Stimulated activated CD8-positive, alpha-beta memory T cell treated with anti-CD3 and anti-CD28 coated beads, Interleukin-7, amount 100 ng/mL, for 48 hours (primary cell): Measurements from ENCODE around the gene ABHD12.
"Not testable (repeated sequence)": the region's sequence is repeated elsewhere in the genome, so short reads cannot be mapped to it uniquely, and the experiment has no call there.

ENCODE experiments used
- DNase-seq, 2 donors: peaks; one replicate each; pipeline ENCODE4 v3.0.0-alpha.2; 2020; ENCODE audit warnings: low read depth in 1 of 2; ENCODE audit errors: extremely low read depth in 1 of 2

The ABHD12 gene

DNA sequence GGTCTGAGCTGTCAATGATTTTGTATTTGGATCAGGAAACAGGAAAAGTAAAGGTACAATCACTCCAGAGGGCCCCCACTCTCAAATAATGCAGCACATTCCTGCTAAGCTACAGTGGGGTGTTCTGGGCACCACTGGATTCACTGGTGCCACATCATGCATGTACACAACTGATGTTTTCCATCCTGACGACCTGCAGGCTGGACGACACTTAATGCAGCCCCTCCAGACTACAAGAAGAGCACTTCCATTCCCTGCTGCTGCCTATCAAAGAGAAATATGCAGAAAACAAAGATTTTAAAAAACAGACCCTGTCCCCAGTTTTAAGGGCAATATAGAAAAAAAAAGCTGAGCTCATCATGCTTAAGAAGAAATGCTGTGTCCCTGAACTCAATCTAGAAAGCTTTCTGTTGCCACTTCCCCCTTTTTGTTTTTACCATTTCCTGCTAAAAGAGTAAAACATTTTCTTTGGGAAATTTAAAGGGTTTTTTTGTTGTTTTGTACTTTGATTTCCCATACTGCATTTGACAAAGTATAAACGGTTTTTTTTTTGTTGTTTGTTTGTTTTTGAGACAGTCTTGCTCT lies 35.5 kb downstream of the ABHD12 start:
- DNase-seq: no peak

DNA sequence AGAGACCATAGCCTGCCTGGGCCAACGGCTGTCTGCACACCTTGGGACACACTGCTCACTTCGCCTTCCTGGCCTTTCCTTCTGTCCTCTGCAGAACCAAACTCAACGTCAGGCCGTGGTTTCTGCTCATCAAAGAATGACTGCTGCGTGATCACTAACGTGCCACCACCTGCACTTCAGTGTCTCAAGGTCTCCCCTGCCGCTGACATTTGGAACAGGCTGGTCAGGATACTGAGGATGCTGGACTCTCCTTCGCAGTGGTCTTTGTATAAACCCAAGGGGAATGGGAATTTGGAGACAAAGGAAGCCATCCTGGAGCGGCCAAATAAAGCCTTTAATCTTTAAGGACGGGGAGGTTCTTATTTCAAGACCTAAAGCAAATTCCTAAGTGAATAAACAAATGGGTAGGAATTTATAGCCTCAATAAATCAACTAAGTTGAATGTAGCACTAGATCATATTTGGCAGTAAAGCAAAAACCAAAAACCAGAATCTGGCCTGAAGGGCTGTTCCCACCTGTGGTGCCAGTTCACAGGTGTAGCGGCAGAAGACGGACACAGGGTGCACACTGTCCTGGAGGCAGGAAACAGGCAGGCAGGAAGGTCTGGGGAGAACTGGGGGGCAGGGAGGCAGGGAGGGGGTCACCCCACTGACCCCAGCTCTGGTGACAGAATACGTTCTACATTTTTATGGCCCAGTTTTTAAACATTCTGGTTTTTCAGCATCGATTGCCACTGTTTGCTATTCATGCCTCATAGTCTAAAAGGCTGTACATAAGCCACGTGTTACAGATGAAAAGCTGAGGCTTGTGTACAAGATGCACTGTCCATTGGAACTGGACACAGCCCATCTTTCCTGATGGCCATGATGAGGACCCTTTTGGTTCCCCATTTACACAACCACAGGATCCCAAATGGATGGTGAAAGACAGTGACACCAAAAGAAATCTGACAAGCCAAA lies 36.6 kb downstream of the ABHD12 start:
- DNase-seq: no peak

DNA sequence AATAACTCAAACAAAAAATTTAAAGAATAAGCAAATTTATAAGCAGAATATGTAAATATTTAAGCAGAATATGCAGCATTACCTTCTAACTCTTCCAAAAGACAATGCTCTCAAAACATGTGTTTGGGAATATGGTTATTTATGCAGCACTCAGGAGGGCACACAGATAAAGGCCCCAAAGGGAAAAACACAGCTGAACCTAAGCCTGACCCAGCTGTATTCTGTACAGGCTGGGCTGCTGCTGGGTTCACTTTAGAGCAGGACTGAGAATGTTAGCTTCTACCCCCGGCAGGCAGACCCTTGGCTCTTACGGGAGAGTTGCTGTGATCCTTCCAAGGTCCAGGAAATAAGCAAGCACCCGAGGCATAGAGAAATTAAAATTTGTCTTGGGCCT lies 37.3 kb downstream of the ABHD12 start:
- no peak for DNase-seq

DNA sequence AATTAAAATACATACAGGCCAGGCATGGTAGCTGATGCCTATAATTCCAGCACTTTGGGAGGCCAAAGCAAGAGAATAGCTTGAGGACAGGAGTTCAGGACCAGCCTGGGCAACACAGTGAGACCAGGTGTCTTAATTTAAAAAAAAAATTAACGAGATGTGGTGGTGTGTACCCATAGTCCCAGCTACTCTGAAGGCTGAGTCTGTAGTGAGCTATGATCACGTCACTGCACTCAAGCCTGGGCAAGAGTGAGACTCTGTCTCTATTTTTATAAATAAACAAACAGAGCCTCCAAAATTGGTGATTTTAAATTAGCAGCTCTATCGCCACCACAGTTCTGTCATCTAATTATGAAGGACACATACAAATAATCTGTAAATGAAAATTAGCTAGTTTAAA lies 37.9 kb downstream of the ABHD12 start:
- DNase-seq: no peak

DNA sequence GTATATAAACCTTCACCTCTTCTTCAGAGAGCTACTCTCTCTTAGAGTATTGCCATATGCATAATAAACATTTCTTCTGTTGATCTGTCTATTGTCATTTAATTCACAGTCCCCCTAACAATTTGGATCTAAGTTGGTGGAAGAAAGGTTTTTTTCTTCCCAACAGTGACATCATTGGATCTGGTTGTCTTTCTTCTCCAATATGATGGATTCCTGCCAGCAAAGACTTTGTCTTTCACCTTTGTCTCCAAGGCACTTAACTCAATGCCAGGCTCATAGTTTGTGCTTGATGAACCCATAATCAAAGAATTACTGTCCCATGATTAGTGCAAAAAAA lies 39.6 kb downstream of the ABHD12 start:
- DNase-seq: no peak

DNA sequence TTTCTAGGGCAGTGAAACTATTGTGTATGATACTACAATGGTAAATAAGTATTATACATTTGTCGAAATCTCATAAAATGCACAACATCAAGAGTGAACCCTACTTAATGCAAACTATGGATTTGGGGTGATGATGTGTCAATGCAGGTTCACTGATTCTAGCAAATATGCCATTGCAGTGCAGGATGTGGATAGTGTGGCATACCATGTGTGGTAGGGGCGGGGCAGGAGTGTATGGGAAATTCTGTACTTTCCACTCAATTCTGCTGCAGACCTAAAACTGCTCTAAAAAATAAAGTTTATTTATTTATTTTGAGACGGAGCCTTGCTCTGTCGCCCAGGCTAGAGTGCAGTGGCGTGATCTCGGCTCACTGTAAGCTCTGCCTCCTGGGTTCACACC lies 44.3 kb downstream of the ABHD12 start:
- DNase-seq: no peak

DNA sequence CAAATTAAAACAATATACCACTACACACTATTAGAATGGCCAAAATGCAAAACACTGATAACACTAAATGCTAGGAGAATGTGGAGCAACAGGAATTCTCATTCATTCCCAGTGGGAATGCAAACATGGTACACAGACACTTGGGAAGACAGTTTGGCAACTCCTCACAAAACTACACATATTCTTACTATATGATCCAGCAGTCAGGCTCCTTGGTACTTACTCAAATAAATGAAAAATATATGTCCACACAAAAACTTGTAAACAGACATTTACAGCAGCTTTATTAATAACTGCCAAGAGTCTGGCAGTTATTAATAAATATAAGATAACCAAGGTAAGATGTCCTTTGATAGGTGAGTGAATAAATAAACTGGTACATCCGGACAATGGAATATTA lies 44.9 kb downstream of the ABHD12 start:
- DNase-seq: no peak

DNA sequence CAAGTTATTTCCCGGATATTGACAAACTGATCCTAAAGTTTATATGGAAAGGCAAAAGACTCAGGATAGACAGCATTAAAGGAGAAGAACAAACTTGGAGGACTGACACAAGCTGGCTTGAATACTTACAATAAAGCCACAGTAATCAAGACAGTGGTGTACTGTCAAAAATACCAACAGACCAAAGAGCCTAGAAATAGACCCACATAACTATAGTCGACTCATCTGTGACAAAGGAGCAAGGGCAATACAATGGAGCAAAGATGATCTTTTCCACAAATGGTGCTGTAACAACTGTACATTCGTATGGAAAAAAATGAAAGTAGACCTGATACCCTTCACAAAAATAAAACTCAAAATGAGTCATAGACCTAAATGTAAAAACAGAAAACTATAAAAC lies 46.0 kb downstream of the ABHD12 start:
- no peak for DNase-seq

DNA sequence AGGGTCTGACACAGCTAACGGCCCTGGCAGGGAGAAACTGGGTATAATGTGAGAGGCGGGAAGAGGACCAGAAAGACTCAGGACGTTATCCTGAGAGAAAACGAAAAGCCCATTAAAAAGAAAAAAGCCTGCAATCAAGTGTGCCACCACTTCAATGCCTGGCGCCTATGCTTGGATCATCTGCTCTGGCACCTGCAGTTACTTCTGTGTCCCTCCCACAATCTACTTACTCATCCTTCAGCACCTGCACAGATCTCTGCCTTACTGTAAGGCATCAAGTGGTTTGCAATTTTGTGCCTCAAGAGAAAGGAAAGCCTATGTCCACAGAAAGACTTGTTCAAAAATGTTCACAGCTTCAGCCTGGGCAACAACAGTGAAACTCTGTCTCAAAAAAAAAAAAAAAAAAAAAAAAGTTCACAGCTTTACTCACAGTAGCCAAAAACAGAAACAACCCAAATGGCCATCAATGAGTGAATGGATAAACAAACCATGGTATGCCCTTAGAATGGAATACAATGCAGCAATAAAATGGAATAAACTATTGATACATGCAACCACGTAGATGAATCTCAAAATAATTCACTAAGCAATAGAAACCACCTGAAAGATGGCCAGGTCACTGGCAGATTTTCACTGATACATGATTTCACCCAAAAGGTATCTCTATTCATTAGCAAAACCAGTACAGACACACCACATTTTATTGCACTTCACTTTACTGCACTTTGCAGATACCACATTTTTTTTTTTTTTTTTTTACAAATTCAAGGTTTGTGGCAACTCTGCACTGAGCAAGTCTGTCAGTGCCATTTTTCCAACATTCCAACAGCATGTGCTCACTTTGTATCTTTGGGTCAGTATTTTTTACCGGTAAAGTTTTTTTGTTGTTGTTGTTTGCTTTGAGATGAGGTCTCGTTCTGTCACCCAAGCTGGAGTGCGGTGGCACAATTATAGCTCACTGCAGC lies 48.6 kb downstream of the ABHD12 start:
- no peak for DNase-seq

DNA sequence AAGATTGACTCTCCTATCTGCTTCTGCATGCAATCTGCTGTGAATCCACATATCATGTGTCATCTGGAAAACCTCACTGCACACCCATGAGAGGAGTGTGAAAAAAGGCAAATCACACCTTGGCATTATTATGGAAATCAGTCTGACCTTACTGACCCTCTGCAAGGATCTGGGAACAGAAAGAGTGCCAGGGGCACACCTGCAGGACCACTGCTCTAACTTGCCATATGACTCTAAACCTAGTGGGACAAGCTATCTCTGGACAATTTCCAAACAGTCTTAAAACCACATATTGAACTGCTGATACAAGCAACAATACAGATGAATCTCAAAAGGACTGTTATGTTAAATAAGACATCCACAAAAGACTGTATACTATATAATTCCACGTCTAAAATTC lies 50.3 kb downstream of the ABHD12 start:
- no peak for DNase-seq

DNA sequence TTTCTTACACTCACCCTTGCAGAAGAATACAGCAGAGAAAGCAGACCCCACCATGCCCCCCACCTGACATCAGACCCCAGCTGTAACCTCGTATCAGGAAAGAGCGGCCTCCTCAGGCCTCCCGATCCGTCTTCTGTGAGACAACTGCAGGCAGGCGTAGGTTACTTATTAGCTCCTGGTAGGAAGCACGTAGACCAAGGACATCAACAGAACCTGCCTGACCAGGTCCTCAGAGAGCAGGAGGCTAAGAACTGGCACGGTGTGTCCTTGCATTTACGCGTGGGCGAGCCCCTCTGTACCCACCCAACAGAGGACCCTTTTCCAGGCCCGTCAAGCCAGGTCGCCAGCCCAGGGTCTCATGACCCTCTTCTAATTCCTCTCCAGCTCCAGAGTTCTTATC lies 51.0 kb downstream of the ABHD12 start:
- no peak for DNase-seq

DNA sequence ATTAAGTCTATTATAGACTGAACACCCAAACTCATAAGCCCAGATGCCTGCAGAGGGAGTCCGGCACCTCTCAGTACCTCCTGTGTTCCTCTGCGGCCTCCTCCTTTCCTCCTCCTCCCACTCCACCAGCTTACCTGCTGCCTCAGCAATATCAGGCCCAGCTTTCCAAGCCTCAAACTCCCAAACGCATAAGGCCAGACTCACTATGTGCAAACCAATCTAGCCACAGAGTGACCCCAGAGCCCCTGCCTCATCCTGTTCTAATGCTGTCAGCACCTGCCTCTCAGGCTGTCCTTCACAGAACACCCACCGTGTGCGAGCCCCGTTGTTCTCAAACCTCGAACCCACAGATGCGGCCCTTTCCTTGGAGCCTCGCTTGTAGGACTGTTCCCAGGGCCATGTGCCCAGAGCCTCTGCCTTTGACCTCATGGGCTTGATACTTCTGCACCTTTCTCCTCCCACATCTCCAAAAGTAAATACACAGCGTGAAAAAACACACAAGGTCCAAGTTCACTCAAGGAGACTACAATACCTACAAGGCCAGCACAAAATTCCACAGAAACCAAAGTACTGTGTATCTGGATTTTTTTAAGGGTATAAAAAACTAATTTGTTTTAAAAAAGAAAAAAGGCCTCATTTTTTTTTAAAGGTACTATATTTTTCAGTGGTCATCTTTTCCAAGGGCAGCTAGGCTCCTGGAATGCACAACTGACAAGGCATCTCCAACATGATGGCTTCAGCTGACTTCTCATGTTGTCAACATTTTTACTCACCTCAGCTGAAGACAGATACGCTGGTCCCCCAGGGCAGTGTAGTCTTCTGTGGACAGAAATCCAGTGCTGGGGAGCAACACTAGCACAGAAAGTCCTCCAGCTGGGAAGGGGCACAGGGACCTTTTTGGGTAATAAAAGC lies 52.3 kb downstream of the ABHD12 start:
- no peak for DNase-seq

DNA sequence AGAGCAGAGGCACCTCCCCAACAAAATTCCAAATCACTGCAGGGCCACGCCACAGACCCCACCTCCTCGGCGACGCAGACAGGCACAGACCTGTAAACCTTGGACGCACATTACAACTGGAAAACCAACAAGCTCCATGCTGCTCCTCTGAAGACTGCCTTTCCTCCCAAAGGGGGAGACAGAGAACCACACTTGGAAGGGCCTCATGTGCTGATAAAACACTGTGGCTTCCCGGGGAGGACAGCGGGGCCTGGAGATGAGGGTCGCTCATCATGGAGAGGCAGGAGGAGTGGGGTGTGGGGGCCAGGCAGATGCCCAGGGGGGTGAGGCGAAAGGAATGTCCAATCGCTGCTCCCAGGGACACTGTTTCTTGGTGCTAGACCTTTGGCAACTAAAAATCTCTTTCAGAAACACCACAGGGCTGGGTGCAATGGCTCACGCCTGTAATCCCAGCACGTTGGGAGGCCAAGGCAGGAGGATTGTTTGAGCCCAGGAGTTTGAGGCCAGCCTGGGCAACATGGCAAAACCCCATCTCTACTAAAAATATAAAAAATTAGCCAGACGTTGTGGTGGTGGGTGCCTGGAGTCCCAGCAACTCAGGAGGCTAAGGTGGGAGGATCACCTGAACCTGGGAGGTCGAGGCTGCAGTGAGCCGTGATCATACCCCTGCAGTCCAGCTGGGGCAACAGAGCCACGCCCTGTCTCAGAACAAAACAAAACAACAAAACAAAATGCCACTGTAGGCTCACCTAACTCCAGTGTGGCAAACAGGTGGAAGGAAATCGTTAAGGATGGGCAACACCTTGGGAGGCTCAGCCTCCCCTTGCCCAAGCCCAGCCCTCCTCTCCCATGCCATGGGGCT lies 53.8 kb downstream of the ABHD12 start:
- DNase-seq: no peak

DNA sequence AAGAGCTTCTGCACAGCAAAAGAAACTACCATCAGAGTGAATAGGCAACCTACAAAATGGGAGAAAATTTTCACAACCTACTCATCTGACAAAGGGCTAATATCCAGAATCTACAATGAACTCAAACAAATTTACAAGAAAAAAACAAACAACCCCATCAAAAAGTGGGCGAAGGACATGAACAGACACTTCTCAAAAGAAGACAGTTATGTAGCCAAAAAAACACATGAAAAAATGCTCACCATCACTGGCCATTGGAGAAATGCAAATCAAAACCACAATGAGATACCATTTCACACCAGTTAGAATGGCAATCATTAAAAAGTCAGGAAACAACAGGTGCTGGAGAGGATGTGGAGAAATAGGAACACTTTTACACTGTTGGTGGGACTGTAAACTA lies 55.7 kb downstream of the ABHD12 start:
- not testable (repeated sequence) for DNase-seq

DNA sequence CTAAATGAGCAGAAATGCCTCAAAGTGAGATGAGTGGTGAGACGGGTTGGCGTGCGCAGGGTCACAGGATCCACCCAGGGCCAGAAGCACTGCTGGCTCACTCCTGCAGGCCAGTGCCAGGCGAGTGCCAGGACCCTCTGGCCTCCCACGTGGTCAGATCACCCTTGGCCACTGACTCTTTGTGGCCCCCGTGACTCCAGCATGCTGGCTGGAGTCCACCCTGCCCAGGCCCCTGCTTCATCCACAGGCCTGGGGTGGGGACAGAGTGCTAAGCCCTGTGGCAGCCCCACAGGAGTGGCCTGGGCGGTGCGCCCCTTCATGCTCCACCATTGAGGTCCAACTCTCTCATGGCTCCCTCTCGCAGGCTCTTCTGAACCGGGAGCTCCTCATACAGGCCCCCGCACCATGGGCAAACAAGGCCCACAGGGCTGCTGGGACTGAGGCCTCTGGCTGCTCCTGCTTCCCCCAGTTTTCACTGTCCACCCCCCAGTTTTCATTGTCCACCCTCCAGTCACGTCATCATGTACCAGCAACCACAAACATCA lies 61.6 kb downstream of the ABHD12 start:
- no peak for DNase-seq

DNA sequence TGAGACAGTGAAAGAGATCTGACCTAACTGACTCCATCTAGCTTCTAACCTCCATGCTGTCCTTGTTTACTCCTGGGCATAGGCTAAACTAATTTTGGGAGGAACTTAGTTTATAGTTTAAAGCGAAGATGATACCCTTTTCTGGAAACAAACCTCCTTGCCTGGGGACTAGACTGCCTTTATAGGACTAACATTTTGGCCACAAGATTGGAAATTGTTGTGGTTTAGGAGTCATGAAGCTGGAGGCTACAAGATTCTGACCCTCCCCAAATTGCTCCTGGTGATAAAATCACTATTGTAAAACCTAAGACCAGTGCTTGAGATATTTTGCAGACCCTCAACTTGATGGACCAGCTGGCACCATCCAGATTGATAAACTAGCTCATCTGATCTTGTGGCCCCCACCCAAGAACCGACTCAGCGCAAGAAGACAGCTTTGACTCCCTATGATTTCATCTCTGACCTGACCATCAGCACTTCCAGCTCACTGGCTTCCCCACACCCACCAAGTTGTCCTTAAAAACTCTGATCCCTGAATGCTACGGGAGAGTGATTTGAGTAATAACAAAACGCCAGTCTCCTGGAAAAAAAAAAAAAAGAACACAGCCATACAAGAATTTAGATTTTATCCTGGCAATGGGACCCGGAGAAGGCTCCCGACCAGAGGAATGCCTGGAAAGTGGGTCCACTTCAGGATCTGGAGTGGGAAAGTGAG lies 63.0 kb downstream of the ABHD12 start:
- no peak for DNase-seq

DNA sequence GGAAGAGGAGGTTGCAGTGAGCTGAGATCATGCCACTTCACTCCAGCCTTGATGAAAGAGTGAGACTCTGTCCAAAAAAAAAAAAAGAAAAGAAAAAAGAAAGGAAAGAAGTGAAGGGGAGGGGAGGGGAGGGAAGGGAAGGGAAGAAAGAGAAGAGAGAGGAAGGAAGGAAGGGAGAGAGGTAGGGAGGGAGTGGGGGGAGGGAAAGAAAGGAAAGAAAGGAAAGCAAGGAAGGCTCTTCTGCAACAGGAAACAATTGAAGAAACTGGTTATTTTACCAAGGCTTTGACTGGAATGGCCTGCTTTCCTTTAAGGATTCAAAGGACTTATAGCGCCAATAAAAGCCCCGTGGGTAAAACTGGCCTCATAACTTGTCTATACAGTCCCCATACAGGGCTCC lies 64.6 kb downstream of the ABHD12 start:
- no peak for DNase-seq

DNA sequence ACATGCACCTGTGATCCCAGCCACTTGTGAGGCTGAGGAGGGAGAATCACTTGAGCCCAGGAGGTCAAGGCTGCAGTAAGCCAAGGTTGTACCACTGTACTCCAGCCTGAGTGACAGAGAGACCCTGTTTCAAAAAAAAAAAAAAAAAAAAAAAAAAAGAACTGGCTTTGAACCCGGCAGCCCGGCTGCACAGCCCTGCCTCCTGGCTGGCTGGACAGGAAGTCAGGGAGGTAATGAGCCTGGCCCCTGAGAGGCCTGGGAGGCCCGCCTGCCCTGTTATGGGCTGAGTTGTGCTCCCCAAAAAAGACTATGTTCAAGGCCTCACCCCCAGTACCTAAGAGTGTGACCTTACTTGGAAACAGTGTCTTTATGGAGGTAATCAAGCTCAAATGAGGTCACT lies 65.6 kb downstream of the ABHD12 start:
- DNase-seq: no peak

DNA sequence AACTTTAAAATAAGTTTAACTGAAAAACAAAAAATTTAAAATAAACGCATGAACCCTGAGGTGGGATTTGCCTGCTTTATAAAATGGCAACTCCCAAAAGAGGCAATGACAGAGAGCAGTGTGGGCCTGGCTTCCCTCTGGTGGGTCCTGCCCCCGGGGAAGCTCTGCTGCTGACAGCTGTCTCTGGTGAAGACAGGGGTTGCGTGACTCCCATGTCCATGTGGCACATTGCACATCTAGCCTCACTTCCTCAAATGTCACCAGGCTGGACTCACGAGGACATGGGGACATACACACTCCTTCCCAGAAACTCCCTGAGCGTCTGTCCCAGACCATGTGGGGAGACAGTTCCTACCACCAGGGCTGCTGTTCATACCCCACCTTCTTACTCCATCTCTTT lies 66.2 kb downstream of the ABHD12 start:
- DNase-seq: no peak
